ENCODE results near the gene SLC2A13.
"Not testable (repeated sequence)": the region's sequence is repeated elsewhere in the genome, so short reads cannot be mapped to it uniquely, and the experiment has no call there.

Gene SLC2A13

DNA sequence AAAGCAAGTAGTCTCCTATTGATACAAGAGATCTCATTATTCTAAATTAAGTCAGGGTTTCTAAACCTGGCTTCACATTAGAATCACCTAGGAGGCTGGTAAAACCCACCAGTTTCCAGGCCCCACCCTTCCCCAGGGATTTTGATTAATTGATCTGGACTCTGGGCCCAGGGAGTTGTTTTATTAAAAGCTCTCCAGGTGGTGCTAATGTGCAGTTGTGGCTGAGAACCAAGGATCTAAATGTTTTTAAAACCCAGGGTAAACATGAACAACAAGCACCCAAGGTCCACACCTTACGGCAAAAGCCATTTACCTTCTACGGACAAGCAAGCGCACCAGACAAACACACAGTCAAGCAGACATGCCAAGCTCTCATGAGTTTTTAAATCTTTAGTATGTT, 73.9 kb downstream of the SLC2A13 start:
- Histone ChIP-seq H3K4me1 (ENCODE audit: control insufficient read depth, insufficient read depth, low read length) (no peaks in the 10 kb centered on the region), H3K27ac (ENCODE audit: extremely low read depth, low read depth, low read length) (no peak overlapping the region), H3K4me3 (ENCODE audit: low read depth, low read length) (no peak overlapping the region), H3K36me3 (ENCODE audit: control insufficient read depth in 2 of 2, insufficient read depth in 1 of 2, low read length in 2 of 2) (peaks cover 0 to 3% of the 10 kb centered on the region in 2 experiments; a peak in 1 of 3 replicates), H3K9me3 (ENCODE audit: control insufficient read depth, insufficient read depth, low read depth, low read length) (no peaks in the 10 kb centered on the region)
- ChIA-PET CTCF (no interaction called here), POLR2A (no interaction called here)
- TF ChIP-seq, protein P1, sequence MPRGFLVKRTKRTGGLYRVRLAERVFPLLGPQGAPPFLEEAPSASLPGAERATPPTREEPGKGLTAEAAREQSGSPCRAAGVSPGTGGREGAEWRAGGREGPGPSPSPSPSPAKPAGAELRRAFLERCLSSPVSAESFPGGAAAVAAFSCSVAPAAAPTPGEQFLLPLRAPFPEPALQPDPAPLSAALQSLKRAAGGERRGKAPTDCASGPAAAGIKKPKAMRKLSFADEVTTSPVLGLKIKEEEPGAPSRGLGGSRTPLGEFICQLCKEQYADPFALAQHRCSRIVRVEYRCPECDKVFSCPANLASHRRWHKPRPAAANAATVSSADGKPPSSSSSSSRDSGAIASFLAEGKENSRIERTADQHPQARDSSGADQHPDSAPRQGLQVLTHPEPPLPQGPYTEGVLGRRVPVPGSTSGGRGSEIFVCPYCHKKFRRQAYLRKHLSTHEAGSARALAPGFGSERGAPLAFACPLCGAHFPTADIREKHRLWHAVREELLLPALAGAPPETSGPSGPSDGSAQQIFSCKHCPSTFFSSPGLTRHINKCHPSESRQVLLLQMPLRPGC (tag by site-specific recombination; IDR thresholded peaks at IDR 0.05), result no peak
- TF ChIP-seq ZNF785 (tag by site-specific recombination; IDR thresholded peaks at IDR 0.05) (no peak), ZNF510 (tag by site-specific recombination; IDR thresholded peaks at IDR 0.05; ENCODE audit: insufficient replicate concordance) (no peak), ZNF121 (tag by site-specific recombination; IDR thresholded peaks at IDR 0.05) (no peak), GLIS1 (tag by site-specific recombination; IDR thresholded peaks at IDR 0.05) (no peak)
- TF ChIP-seq, protein P2, sequence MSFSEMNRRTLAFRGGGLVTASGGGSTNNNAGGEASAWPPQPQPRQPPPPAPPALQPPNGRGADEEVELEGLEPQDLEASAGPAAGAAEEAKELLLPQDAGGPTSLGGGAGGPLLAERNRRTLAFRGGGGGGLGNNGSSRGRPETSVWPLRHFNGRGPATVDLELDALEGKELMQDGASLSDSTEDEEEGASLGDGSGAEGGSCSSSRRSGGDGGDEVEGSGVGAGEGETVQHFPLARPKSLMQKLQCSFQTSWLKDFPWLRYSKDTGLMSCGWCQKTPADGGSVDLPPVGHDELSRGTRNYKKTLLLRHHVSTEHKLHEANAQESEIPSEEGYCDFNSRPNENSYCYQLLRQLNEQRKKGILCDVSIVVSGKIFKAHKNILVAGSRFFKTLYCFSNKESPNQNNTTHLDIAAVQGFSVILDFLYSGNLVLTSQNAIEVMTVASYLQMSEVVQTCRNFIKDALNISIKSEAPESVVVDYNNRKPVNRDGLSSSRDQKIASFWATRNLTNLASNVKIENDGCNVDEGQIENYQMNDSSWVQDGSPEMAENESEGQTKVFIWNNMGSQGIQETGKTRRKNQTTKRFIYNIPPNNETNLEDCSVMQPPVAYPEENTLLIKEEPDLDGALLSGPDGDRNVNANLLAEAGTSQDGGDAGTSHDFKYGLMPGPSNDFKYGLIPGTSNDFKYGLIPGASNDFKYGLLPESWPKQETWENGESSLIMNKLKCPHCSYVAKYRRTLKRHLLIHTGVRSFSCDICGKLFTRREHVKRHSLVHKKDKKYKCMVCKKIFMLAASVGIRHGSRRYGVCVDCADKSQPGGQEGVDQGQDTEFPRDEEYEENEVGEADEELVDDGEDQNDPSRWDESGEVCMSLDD (tag by site-specific recombination; IDR thresholded peaks at IDR 0.05), result no peak

DNA sequence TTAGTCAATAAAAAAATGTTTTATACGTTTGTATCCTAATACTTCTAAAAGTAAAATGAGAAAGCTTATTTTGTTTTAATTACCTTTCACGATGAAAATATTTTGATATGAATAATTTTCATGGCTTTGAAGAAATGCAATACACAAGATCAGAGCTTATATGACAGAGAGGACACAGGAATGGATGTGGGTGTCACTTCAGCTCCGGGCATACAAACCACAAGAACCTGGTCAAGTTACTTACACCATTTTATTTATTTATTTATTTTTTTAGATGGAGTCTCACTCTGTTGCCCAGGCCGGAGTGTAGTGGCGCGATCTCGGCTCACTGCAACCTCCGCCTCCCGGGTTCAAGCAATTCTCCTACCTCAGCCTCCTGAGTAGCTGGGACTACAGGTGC, 74.9 kb downstream of the SLC2A13 start:
- H3K36me3 ChIP-seq (ENCODE audit: control insufficient read depth in 2 of 2, insufficient read depth in 1 of 2, low read length in 2 of 2); H3K4me3 ChIP-seq (ENCODE audit: low read depth, low read length); H3K4me1 ChIP-seq (ENCODE audit: control insufficient read depth, insufficient read depth, low read length); H3K27ac ChIP-seq (ENCODE audit: extremely low read depth, low read depth, low read length); H3K9me3 ChIP-seq (ENCODE audit: control insufficient read depth, insufficient read depth, low read depth, low read length); POLR2A ChIA-PET: not testable (repeated sequence)
- CTCF ChIA-PET, result interaction anchor here (1.5 to 2.9 kb wide), 2 partner anchors 21 to 77 kb away, joined by 4 to 15 read pairs; no protein-coding TSS in a partner anchor

DNA sequence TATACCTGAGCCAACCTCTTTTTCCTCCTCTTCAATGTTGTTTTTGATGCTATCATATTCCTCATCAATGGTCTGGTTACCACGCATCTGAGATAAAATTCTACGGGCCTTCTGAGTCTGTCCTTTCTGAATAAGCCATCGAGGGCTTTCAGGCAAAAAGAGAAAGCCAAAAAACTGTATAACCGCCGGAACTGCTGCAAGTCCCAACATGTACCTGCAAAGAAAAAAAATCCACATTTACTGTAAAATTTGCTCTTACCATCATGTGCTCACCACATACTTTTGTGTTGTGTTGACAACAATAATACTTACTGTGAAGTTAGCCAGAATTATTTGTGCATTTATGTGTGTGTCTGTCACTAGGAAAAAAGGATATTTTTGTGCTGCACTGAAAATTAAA, 77.6 kb downstream of the SLC2A13 start:
- Histone ChIP-seq H3K4me3 (ENCODE audit: low read depth, low read length) (no peak overlapping the region), H3K27ac (ENCODE audit: extremely low read depth, low read depth, low read length) (no peak overlapping the region), H3K9me3 (ENCODE audit: control insufficient read depth, insufficient read depth, low read depth, low read length) (no peaks in the 10 kb centered on the region), H3K4me1 (ENCODE audit: control insufficient read depth, insufficient read depth, low read length) (no peaks in the 10 kb centered on the region), H3K36me3 (ENCODE audit: control insufficient read depth in 2 of 2, insufficient read depth in 1 of 2, low read length in 2 of 2) (peaks cover 0 to 3% of the 10 kb centered on the region in 2 experiments; a peak in 1 of 3 replicates)
- POLR2A ChIA-PET, result no interaction called here
- CTCF ChIA-PET, result interaction anchor here (0.7 to 2.9 kb wide), 3 partner anchors 12 to 37 kb away, joined by 3 to 15 read pairs (median 4); no protein-coding TSS in a partner anchor
- no peak for TF ChIP-seq KLF1 (tag by site-specific recombination; IDR thresholded peaks at IDR 0.05)
- TF ChIP-seq, protein P3, sequence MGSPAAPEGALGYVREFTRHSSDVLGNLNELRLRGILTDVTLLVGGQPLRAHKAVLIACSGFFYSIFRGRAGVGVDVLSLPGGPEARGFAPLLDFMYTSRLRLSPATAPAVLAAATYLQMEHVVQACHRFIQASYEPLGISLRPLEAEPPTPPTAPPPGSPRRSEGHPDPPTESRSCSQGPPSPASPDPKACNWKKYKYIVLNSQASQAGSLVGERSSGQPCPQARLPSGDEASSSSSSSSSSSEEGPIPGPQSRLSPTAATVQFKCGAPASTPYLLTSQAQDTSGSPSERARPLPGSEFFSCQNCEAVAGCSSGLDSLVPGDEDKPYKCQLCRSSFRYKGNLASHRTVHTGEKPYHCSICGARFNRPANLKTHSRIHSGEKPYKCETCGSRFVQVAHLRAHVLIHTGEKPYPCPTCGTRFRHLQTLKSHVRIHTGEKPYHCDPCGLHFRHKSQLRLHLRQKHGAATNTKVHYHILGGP (tag by site-specific recombination; IDR thresholded peaks at IDR 0.05), result no peak
- TF ChIP-seq, protein P4, sequence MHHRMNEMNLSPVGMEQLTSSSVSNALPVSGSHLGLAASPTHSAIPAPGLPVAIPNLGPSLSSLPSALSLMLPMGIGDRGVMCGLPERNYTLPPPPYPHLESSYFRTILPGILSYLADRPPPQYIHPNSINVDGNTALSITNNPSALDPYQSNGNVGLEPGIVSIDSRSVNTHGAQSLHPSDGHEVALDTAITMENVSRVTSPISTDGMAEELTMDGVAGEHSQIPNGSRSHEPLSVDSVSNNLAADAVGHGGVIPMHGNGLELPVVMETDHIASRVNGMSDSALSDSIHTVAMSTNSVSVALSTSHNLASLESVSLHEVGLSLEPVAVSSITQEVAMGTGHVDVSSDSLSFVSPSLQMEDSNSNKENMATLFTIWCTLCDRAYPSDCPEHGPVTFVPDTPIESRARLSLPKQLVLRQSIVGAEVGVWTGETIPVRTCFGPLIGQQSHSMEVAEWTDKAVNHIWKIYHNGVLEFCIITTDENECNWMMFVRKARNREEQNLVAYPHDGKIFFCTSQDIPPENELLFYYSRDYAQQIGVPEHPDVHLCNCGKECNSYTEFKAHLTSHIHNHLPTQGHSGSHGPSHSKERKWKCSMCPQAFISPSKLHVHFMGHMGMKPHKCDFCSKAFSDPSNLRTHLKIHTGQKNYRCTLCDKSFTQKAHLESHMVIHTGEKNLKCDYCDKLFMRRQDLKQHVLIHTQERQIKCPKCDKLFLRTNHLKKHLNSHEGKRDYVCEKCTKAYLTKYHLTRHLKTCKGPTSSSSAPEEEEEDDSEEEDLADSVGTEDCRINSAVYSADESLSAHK (tag by site-specific recombination; IDR thresholded peaks at IDR 0.05), result no peak
- no peak for TF ChIP-seq ZFP41 (tag by site-specific recombination; IDR thresholded peaks at IDR 0.05; ENCODE audit: borderline replicate concordance)
- TF ChIP-seq ZNF561 (tag by site-specific recombination; IDR thresholded peaks at IDR 0.05; ENCODE audit: borderline replicate concordance), result no peak
- TF ChIP-seq ZNF830 (tag by site-specific recombination; IDR thresholded peaks at IDR 0.05; ENCODE audit: low read depth), result no peak
- no peak for TF ChIP-seq ZBTB7A (tag by site-specific recombination; IDR thresholded peaks at IDR 0.05; ENCODE audit: low read depth)
- TF ChIP-seq ZNF624 (tag by site-specific recombination; IDR thresholded peaks at IDR 0.05), result no peak
- TF ChIP-seq HOXD13 (CRISPR knock-in tag; IDR thresholded peaks at IDR 0.05; ENCODE audit: borderline replicate concordance), result no peak
- TF ChIP-seq ZIC2 (tag by site-specific recombination; IDR thresholded peaks at IDR 0.05), result no peak
- no peak for TF ChIP-seq ZNF10 (tag by site-specific recombination; IDR thresholded peaks at IDR 0.05)
- TF ChIP-seq, protein P5, sequence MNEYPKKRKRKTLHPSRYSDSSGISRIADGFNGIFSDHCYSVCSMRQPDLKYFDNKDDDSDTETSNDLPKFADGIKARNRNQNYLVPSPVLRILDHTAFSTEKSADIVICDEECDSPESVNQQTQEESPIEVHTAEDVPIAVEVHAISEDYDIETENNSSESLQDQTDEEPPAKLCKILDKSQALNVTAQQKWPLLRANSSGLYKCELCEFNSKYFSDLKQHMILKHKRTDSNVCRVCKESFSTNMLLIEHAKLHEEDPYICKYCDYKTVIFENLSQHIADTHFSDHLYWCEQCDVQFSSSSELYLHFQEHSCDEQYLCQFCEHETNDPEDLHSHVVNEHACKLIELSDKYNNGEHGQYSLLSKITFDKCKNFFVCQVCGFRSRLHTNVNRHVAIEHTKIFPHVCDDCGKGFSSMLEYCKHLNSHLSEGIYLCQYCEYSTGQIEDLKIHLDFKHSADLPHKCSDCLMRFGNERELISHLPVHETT (tag by site-specific recombination; IDR thresholded peaks at IDR 0.05), result no peak
- TF ChIP-seq, protein P6, sequence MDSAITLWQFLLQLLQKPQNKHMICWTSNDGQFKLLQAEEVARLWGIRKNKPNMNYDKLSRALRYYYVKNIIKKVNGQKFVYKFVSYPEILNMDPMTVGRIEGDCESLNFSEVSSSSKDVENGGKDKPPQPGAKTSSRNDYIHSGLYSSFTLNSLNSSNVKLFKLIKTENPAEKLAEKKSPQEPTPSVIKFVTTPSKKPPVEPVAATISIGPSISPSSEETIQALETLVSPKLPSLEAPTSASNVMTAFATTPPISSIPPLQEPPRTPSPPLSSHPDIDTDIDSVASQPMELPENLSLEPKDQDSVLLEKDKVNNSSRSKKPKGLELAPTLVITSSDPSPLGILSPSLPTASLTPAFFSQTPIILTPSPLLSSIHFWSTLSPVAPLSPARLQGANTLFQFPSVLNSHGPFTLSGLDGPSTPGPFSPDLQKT (IDR thresholded peaks at IDR 0.05; ENCODE audit: borderline replicate concordance, low read depth, low read length), result no peak
- TF ChIP-seq ZNF112 (tag by site-specific recombination; IDR thresholded peaks at IDR 0.05), result no peak
- no peak for TF ChIP-seq ZNF48 (tag by site-specific recombination; IDR thresholded peaks at IDR 0.05)
- TF ChIP-seq RBAK (tag by site-specific recombination; IDR thresholded peaks at IDR 0.05), result no peak

Data from HEK293 (cell line).